Fibroblast of skin of right biceps (primary cell): ENCODE measurements around the gene ATP13A4.

Experiments
- DNase-seq: peaks from one replicate; pipeline ENCODE4 v3.0.0-alpha.2; 2013

Gene ATP13A4

DNA sequence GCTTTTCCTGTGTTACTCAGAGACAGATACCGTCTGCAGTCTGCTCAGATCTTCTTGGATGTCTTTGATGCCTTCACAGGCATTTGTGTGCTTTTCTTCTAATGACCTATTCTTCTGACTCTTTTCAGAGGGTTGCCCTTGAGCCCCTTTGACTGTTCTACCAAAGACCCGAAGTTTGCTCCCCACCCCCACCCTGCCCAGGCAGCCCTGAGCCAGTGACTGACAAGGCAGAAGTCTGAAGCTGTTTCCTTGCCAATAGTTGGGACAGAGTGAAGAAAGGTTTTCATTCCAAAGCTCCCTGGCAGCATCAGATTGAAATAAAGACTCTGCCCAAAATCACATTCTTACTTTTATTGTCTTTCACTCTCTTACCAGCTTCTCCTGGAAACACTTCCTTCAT lies 167.1 kb downstream of the ATP13A4 start:
- DNase-seq: no peak

DNA sequence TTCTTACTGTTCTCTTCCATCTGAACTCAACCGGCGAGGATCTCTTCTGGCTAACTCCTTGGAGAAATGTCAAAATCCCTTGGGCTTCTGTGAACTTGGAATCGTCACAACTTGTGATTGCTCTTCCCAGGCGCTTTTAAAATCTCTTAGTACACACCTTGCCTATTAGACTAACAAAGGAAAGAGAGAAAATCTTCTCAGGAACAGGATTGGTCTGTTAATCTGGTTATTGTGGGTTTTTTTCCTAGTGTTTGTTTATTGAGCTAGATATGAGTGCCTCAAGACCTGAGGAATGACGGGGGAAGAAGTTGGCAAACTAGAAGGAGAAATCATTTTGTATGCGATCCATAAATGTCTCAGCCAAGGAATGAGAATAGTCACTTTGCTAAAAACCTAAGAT lies 176.0 kb downstream of the ATP13A4 start, which contains the start of gene ATP13A5:
Gene ATP13A5 (minus strand): TSS at position 48 of the 400 bp plus-strand sequence. CDS start 28 bp downstream, at position 20.
- no peak for DNase-seq

DNA sequence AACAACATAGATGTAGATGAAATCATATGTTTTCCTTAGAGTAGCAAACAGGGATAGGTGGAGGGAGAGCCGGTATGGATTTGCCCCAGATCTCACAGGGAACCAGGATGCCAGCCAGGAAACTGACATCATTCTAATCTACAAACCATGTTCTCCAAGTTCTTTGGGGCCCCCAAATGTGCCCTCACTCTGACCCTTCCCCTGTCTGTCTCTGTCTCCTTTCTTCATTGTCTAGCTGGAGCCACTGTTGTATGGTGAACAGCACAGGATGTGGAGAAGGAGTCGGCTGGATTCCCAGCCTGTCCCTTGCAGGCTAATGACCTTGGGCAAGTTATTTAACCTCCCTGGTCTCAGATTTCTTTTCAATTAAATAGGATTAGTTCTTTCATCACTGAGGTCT lies 177.1 kb downstream of the ATP13A4 start:
- no peak for DNase-seq

DNA sequence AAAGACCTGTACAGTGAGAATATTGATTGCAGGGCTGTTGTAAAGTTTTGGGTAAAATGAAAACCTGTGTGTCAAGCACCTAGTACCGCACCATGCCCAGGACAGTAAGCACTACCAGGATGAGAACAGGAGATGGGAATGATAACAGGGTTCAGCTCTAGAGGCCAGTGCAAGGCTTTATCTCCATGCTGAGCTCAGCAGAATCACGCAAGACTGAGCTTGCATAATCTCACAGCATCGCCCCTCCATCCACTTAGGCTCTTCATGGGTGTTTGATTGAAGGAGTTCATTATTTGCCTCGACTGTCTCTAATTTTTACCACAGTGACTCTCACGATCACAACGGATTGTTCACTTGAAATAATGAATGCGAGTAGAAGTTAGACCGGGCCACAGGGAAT lies 179.1 kb downstream of the ATP13A4 start:
- DNase-seq: no peak

DNA sequence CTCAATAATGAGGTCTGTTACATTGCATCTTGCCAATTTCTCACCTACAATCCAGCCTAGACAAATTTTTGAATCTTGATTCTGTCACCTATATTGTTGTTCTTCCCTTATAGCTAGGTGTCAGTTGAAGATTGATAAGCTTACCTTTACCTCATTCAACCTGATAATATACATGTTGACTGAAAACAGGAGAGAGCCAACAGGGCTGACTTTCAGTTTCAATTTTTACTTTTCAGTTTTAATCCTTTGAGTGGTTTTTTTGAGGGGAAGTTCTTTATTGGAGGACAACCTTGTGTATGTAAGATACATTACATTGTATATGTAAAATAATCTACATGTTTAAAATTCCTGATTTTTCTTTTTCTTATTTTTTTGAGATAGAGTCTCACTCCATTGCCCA lies 181.9 kb downstream of the ATP13A4 start:
- DNase-seq: no peak

DNA sequence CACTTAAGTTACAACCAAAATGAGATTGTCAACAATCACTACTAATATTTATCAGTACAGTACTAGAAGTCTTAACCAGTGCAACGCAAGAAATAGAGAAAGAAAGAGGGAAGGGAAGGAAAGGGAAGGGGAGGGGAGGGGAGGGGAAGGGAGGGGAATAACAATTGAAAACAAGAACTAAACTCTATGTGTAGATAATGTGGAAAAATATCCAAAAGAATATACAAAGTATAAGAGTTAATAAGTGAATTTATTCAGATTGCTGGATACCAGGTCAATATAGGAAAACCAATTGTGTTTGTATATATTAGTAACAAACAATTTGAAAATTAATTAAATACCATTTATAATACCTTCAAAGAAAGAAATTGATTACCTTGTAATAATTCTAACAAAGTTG lies 186.8 kb downstream of the ATP13A4 start:
- DNase-seq: no peak

DNA sequence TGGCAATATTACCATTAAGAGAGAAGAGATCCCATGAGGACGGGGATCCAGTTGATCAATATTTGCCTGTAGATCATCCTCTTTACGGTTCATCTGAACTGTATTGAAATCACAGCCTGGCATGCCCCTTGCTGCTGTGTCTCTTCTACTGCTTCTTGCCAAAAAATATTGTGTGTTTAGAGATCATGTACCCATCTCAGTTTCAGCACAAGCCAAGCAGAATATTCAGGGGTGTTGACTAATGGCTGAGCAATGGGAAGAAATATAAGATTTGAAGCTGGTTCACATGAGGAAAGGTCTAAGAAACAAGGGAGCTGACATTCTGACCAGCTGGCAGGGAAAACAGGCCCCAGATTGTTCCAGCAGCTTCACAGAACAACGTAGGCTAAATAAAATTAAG lies 197.4 kb downstream of the ATP13A4 start:
- no peak for DNase-seq

DNA sequence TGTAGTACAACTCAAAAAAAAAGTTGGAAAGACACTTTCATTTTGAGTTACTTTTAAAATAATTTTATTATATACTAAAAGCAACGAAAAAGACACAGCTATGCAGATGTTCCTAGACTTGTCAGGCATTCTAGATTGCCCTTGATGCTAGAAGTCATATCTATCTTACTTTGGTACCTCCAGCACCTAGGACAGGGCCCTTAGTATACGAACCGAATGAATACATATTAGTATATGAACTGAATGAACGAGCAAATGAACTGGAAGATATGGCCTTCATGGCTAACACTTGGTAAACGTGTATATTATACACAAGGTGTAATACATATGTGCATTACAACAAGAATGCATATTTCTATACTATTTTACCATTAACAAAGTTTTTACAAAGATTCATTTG lies 200.3 kb downstream of the ATP13A4 start:
- no peak for DNase-seq
